ENCODE measurements around the gene NBL1. TPM values are rescaled to one million over a fixed set of nuclear protein-coding genes. Genes with fewer than 3 reads are reported as not detected.

NBL1 gene
- total and polyA plus RNA-seq, 2 experiments from 2014 or later = 6.1 to 10.6 TPM

GRCh38 chr1:19685994-19686393 is 41.9 kb downstream of the NBL1 start:
- Mint-ChIP-seq H3K27me3 (ENCODE audit: insufficient read depth, low read depth, poor library complexity) (peaks cover 9% of the 10 kb centered on the region), H3K4me3 (no peak overlapping the region), H3K36me3 (ENCODE audit: low read depth) (peaks cover 21% of the 10 kb centered on the region), H3K4me1 (peaks cover 15% of the 10 kb centered on the region), H3K9me3 (peaks cover 16% of the 10 kb centered on the region), H3K27ac (peak overlapping the region; percentile 69; the same call in 1 of the 2 replicates)
- H2AFZ ChIP-seq = no peak overlapping the region; the same call in 1 of the 2 replicates
- H3K4me3 ChIP-seq = no peak overlapping the region
- no peaks in the 10 kb centered on the region for H3K79me2 ChIP-seq (replicated peaks; ENCODE audit: insufficient read depth)
- no peaks in the 10 kb centered on the region for H3K36me3 ChIP-seq (ENCODE audit: insufficient read depth)
- H4K20me1 ChIP-seq (replicated peaks; ENCODE audit: insufficient read depth) = no peaks in the 10 kb centered on the region
- no peaks in the 10 kb centered on the region for H3K27me3 ChIP-seq (ENCODE audit: insufficient read depth)
- TF ChIP-seq CREB1 (CRISPR knock-in tag; IDR thresholded peaks at IDR 0.05; ENCODE audit: low read depth) = no peak
- no peak overlapping the region for H3K27ac ChIP-seq (ENCODE audit: low read depth)
- H3F3A ChIP-seq (replicated peaks; ENCODE audit: low read depth) = no peaks in the 10 kb centered on the region
- ATAC-seq = no peak
- no peak for DNase-seq (ENCODE audit: low spot score)
- H3K4me2 ChIP-seq = no peak overlapping the region
- H3K4me1 ChIP-seq (ENCODE audit: insufficient read depth) = peaks cover 11% of the 10 kb centered on the region
- H3K9me2 ChIP-seq (ENCODE audit: insufficient read depth) = no peaks in the 10 kb centered on the region

GRCh38 chr1:19687414-19687813 is 43.3 kb downstream of the NBL1 start:
- H3K9me3 Mint-ChIP-seq = peaks cover 16% of the 10 kb centered on the region
- Histone ChIP-seq H3K4me2 (no peak overlapping the region), H3K27me3 (ENCODE audit: insufficient read depth) (no peaks in the 10 kb centered on the region), H3K36me3 (ENCODE audit: insufficient read depth) (no peaks in the 10 kb centered on the region), H3F3A (replicated peaks; ENCODE audit: low read depth) (no peaks in the 10 kb centered on the region), H3K79me2 (replicated peaks; ENCODE audit: insufficient read depth) (no peaks in the 10 kb centered on the region), H3K4me1 (ENCODE audit: insufficient read depth) (peaks cover 11% of the 10 kb centered on the region), H3K4me3 (no peak overlapping the region), H3K27ac (ENCODE audit: low read depth) (no peak overlapping the region), H4K20me1 (replicated peaks; ENCODE audit: insufficient read depth) (no peaks in the 10 kb centered on the region), H3K9me2 (ENCODE audit: insufficient read depth) (no peaks in the 10 kb centered on the region), H2AFZ (no peak overlapping the region)
- peaks cover 11% of the 10 kb centered on the region for H3K27me3 Mint-ChIP-seq (ENCODE audit: insufficient read depth, low read depth, poor library complexity)
- ATAC-seq = no peak
- no peak for DNase-seq (ENCODE audit: low spot score)
- no peak overlapping the region for H3K27ac Mint-ChIP-seq
- TF ChIP-seq POLR2AphosphoS5 (IDR thresholded peaks at IDR 0.05; ENCODE audit: low read depth) (no peak), EZH2phosphoT487 (IDR thresholded peaks at IDR 0.05; ENCODE audit: unreplicated experiment) (no peak), ZNF114 (CRISPR knock-in tag; IDR thresholded peaks at IDR 0.05) (no peak)
- H3K36me3 Mint-ChIP-seq (ENCODE audit: low read depth) = peaks cover 24% of the 10 kb centered on the region
- H3K4me1 Mint-ChIP-seq = peaks cover 10% of the 10 kb centered on the region
- no peak overlapping the region for H3K4me3 Mint-ChIP-seq

GRCh38 chr1:19688041-19688842 is 44.1 kb downstream of the NBL1 start:
- ATAC-seq = no peak
- Histone ChIP-seq H3K79me2 (replicated peaks; ENCODE audit: insufficient read depth) (no peaks in the 10 kb centered on the region), H3K4me1 (ENCODE audit: insufficient read depth) (peaks cover 11% of the 10 kb centered on the region), H3K27me3 (ENCODE audit: insufficient read depth) (no peaks in the 10 kb centered on the region), H3K27ac (ENCODE audit: low read depth) (no peak overlapping the region), H3K9me2 (ENCODE audit: insufficient read depth) (no peaks in the 10 kb centered on the region), H3K4me2 (no peak overlapping the region), H3K4me3 (no peak overlapping the region), H2AFZ (no peak overlapping the region), H4K20me1 (replicated peaks; ENCODE audit: insufficient read depth) (no peaks in the 10 kb centered on the region), H3K36me3 (ENCODE audit: insufficient read depth) (no peaks in the 10 kb centered on the region), H3F3A (replicated peaks; ENCODE audit: low read depth) (no peaks in the 10 kb centered on the region)
- peaks cover 16% of the 10 kb centered on the region for H3K9me3 Mint-ChIP-seq
- H3K4me1 Mint-ChIP-seq = peaks cover 9% of the 10 kb centered on the region
- DNase-seq (ENCODE audit: low spot score) = no peak
- TF ChIP-seq EZH2phosphoT487 (IDR thresholded peaks at IDR 0.05; ENCODE audit: unreplicated experiment) (no peak), CTCF (conservative IDR thresholded peaks at IDR 0.05; ENCODE audit: low read depth in 2 of 2) (no peak), NANOG (IDR thresholded peaks at IDR 0.05; ENCODE audit: borderline replicate concordance) (no peak), STAT1 (IDR thresholded peaks at IDR 0.05; ENCODE audit: unreplicated experiment) (no peak), ETS1 (IDR thresholded peaks at IDR 0.05) (no peak)
- H3K4me3 Mint-ChIP-seq = no peak overlapping the region
- peaks cover 11% of the 10 kb centered on the region for H3K27me3 Mint-ChIP-seq (ENCODE audit: insufficient read depth, low read depth, poor library complexity)
- H3K36me3 Mint-ChIP-seq (ENCODE audit: low read depth) = peaks cover 24% of the 10 kb centered on the region
- H3K27ac Mint-ChIP-seq = no peak overlapping the region

Data from GM23338 (cell line).